Neural crest cell (in vitro differentiated cells): ENCODE data around the gene GLT1D1. TPM values are rescaled to one million over a fixed set of nuclear protein-coding genes. Genes with fewer than 3 reads are reported as not detected.

Source experiments
- DNase-seq: peaks from one replicate; pipeline ENCODE4 v3.0.0; 2021; ENCODE audit warnings: low read depth, mixed read lengths, low spot score
- H3K27ac Mint-ChIP-seq: one replicate; pipeline ENCODE4 v1.8.0; 2021; ENCODE audit warnings: mild to moderate bottlenecking, mixed read lengths; ENCODE audit not compliant: unreplicated experiment
- H3K27me3 Mint-ChIP-seq: 2 replicates; pipeline ENCODE4 v1.8.0; 2021; ENCODE audit warnings: low read depth, mild to moderate bottlenecking, mixed read lengths
- H3K36me3 Mint-ChIP-seq: 2 replicates; pipeline ENCODE4 v1.8.0; 2021; ENCODE audit warnings: low read depth, mild to moderate bottlenecking, mixed read lengths
- H3K4me1 Mint-ChIP-seq: 2 replicates; pipeline ENCODE4 v1.8.0; 2021; ENCODE audit warnings: mixed read lengths
- H3K4me3 Mint-ChIP-seq: one replicate; pipeline ENCODE4 v1.8.0; 2021; ENCODE audit warnings: mild to moderate bottlenecking, mixed read lengths
- H3K9me3 Mint-ChIP-seq: 2 replicates; pipeline ENCODE4 v1.8.0; 2021; ENCODE audit warnings: mixed read lengths
- CTCF ChIP-seq: fragments of 200-600 bp; sonication (generic); conservative IDR thresholded peaks from 2 replicates; pipeline ENCODE4 v1.5.0; 2021; ENCODE audit warnings: antibody characterized with exemption, mild to moderate bottlenecking
- total RNA-seq: library from RNA; stranded (reverse); gene quantifications from 2 replicates; pipeline ENCODE4 v1.2.1, GENCODE V29; 2021

The GLT1D1 gene
- total RNA-seq, 1 donor from 2014 or later = 7.4 TPM

GRCh38 chr12:128938886-128939285, 85.6 kb downstream of the GLT1D1 start:
- H3K27ac Mint-ChIP-seq = no peak overlapping the region

GRCh38 chr12:128940090-128940888, 87.0 kb downstream of the GLT1D1 start:
- H3K9me3 Mint-ChIP-seq = no peaks in the 10 kb centered on the region
- H3K27me3 Mint-ChIP-seq = no peaks in the 10 kb centered on the region
- H3K4me1 Mint-ChIP-seq = no peaks in the 10 kb centered on the region
- no peak overlapping the region for H3K4me3 Mint-ChIP-seq
- TF ChIP-seq CTCF = no peak
- DNase-seq = no peak
- no peak overlapping the region for H3K27ac Mint-ChIP-seq
- no peaks in the 10 kb centered on the region for H3K36me3 Mint-ChIP-seq

More at GRCh38 chr12:128938886-128939285, 85.6 kb downstream of the GLT1D1 start:
- Mint-ChIP-seq H3K4me1 (no peaks in the 10 kb centered on the region), H3K36me3 (no peaks in the 10 kb centered on the region), H3K27me3 (no peaks in the 10 kb centered on the region), H3K9me3 (no peaks in the 10 kb centered on the region), H3K4me3 (no peak overlapping the region)
- no peak for DNase-seq
- no peak for TF ChIP-seq CTCF

GRCh38 chr12:128940974-128941373, 87.7 kb downstream of the GLT1D1 start:
- no peaks in the 10 kb centered on the region for H3K4me1 Mint-ChIP-seq
- H3K36me3 Mint-ChIP-seq = no peaks in the 10 kb centered on the region
- no peaks in the 10 kb centered on the region for H3K9me3 Mint-ChIP-seq
- no peak for DNase-seq
- no peaks in the 10 kb centered on the region for H3K27me3 Mint-ChIP-seq
- no peak overlapping the region for H3K4me3 Mint-ChIP-seq
- no peak for TF ChIP-seq CTCF
- H3K27ac Mint-ChIP-seq = no peak overlapping the region

- TF ChIP-seq CTCF = no peak
- Mint-ChIP-seq H3K27ac (no peak overlapping the region), H3K4me3 (no peak overlapping the region), H3K27me3 (no peaks in the 10 kb centered on the region), H3K9me3 (no peaks in the 10 kb centered on the region), H3K4me1 (no peaks in the 10 kb centered on the region), H3K36me3 (peaks cover 4% of the 10 kb centered on the region)
- no peak for DNase-seq
These were observed 89.7 kb downstream of the GLT1D1 start for GRCh38 chr12:128942960-128943477.

- Mint-ChIP-seq H3K36me3 (peaks cover 4% of the 10 kb centered on the region), H3K9me3 (no peaks in the 10 kb centered on the region), H3K27ac (no peak overlapping the region), H3K4me1 (no peaks in the 10 kb centered on the region), H3K27me3 (no peaks in the 10 kb centered on the region), H3K4me3 (no peak overlapping the region)
- TF ChIP-seq CTCF = no peak
- no peak for DNase-seq
These were observed 91.7 kb downstream of the GLT1D1 start for GRCh38 chr12:128944956-128945355.
